K562 (cell line): ENCODE results near the gene NDUFB10. TPM values are rescaled to one million over a fixed set of nuclear protein-coding genes. Genes with fewer than 3 reads are reported as not detected.

Experiments used
- CHD2 ChIP-seq: IDR thresholded peaks from 2 replicates; pipeline ENCODE4 v1.6.1; 2011; ENCODE audit warnings: low read depth, low read length
- DLX4 ChIP-seq: fragments of 250-450 bp; sonication (Bioruptor Pico); IDR thresholded peaks from 2 replicates; pipeline ENCODE4 v1.6.1; 2021; ENCODE audit warnings: mild to moderate bottlenecking
- MCM7 ChIP-seq, 2 experiments: fragments of 450-650 bp; IDR thresholded peaks; 2 replicates each; pipeline ENCODE4 v1.6.1; 2016 to 2018
- MGA ChIP-seq: fragments of 450-650 bp; IDR thresholded peaks from 2 replicates; pipeline ENCODE4 v1.6.1; 2016; ENCODE audit warnings: mild to moderate bottlenecking, moderate library complexity
- RBM14 ChIP-seq: fragments of 200-400 bp; formaldehyde crosslinking; IDR thresholded peaks from 2 replicates; pipeline ENCODE4 v1.6.1; 2018; ENCODE audit warnings: low read depth, mild to moderate bottlenecking, low read length, moderate library complexity, borderline replicate concordance; ENCODE audit not compliant: insufficient read depth
- SMAD1 ChIP-seq: fragments of 150-350 bp; IDR thresholded peaks from 2 replicates; pipeline ENCODE4 v1.6.1; 2014; ENCODE audit warnings: low read length, low read depth; ENCODE audit not compliant: partially characterized antibody
- ZBTB26 ChIP-seq: fragments of 450-650 bp; formaldehyde crosslinking; IDR thresholded peaks from 2 replicates; pipeline ENCODE4 v1.4.0; 2022; ENCODE audit warnings: missing genetic modification characterization
- polyA plus RNA-seq, 8 experiments: library from polyadenylated mRNA; depleted of rRNA in 4 of 8; stranded (reverse) in 5 of 8; unstranded in 3 of 8; fragments of >200 nt; fragmentation: Nextera tagmentation in 2 of 8; fragmentation: Illumina TruSeq in 1 of 8; extraction: Ambion mirVana in 2 of 8; extraction: Trizol in 1 of 8; gene quantifications; 2 replicates each; pipeline versions ENCODE4 v1.2.1 to v1.2.3, GENCODE V29; 2011 to 2014; ENCODE audit warnings: inconsistent platforms in 1 of 8, missing spikeins in 1 of 8
- total RNA-seq, 7 experiments: library from RNA; depleted of rRNA in 6 of 7; stranded (reverse); fragments of >200 nt in 6 of 7; fragmentation: Illumina TruSeq in 2 of 7; extraction: Trizol in 2 of 7; gene quantifications; 2 replicates each; pipeline versions ENCODE4 v1.2.1 to v1.2.3, GENCODE V29; 2011 to 2021; ENCODE audit warnings: low replicate concordance in 1 of 7
- TF ChIP-seq, protein P1 (sequence below): sonication (generic); formaldehyde crosslinking; IDR thresholded peaks from 2 replicates; pipeline ENCODE4 v1.8.1; 2022; ENCODE audit warnings: missing genetic modification reagents
- TF ChIP-seq, protein P2 (sequence below): conservative IDR thresholded peaks from 2 replicates; pipeline ENCODE4 v1.6.1; 2011; ENCODE audit warnings: low read depth, mild to moderate bottlenecking, low read length; ENCODE audit not compliant: control insufficient read depth

NDUFB10 gene
- total and polyA plus RNA-seq, 9 of the 15 experiments (the other 6 are each of a cell fraction or from before 2014, with no cell fraction given) = 69.3 to 527 (median 161) TPM

DNA sequence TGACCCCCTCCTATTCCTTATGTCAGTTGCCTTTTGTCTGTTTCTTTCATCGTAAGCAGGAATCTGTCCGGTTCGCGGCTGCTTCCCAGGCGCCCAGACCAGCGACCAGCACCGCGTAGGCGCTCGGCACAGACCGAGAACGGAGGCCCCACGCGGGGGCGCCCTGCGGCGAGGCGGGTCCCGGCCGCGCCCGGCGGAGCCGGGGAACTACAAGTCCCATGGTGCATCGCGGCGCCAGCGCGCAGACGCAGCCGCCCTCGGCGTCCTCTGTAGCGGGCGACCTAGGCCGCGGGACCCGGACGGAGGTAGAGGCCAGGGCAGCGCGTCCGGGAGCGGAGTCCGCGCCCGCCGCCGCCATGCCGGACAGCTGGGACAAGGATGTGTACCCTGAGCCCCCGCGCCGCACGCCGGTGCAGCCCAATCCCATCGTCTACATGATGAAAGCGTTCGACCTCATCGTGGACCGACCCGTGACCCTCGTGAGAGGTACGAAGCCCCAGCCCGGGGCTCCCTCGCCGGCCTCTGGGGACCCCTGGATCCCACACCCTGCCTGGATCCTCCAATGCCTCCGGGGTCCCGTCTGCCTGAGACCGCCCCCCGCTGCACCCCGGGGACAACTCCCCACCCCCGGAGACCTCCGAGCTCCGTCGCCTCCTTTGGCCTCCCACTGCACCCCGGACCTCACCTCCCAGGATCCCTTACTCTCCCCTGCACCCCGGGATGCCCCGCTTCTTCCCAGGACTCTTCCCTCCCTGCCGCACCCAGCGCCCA, at the start of gene NDUFB10 (continued):
- TF ChIP-seq, protein P1, sequence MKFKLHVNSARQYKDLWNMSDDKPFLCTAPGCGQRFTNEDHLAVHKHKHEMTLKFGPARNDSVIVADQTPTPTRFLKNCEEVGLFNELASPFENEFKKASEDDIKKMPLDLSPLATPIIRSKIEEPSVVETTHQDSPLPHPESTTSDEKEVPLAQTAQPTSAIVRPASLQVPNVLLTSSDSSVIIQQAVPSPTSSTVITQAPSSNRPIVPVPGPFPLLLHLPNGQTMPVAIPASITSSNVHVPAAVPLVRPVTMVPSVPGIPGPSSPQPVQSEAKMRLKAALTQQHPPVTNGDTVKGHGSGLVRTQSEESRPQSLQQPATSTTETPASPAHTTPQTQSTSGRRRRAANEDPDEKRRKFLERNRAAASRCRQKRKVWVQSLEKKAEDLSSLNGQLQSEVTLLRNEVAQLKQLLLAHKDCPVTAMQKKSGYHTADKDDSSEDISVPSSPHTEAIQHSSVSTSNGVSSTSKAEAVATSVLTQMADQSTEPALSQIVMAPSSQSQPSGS = no peak
- no peak for TF ChIP-seq MCM7 (IDR thresholded peaks at IDR 0.05)
- no peak for TF ChIP-seq ZBTB26 (CRISPR knock-in tag)
- no peak for TF ChIP-seq SMAD1
- TF ChIP-seq RBM14 = no peak
- TF ChIP-seq DLX4 (CRISPR knock-in tag) = no peak
- TF ChIP-seq CHD2 = 0 out of 2 replicates have a peak, but pooled peaks have one; percentile 6
- TF ChIP-seq, protein P2, sequence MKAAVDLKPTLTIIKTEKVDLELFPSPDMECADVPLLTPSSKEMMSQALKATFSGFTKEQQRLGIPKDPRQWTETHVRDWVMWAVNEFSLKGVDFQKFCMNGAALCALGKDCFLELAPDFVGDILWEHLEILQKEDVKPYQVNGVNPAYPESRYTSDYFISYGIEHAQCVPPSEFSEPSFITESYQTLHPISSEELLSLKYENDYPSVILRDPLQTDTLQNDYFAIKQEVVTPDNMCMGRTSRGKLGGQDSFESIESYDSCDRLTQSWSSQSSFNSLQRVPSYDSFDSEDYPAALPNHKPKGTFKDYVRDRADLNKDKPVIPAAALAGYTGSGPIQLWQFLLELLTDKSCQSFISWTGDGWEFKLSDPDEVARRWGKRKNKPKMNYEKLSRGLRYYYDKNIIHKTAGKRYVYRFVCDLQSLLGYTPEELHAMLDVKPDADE = peak; percentile 95
- peak; percentile 57 for TF ChIP-seq MGA
